ENCODE results near the gene TRPM3.

Gene TRPM3

DNA sequence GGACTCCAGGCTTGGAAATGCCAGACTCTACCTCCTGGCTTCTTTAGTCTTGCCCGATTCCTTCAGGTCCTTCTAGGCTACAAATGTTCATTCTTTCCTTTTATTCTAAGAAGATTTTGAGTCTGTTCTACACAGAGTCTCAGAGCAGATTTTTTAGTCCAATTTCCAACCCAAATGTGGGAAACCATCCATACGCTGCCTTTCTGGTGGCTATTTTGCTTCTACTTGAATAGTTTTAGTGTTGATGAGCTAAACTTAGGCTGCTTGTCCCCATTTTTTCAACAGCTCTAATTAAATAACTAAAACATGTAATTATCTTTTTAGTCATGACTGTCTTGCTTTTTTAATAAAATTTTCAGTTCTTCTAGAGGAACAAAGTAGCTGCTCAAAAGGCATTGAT lies 594.5 kb downstream of the TRPM3 start:
- no peaks in the 10 kb centered on the region for H3K9me2 ChIP-seq (replicated peaks; ENCODE audit: insufficient read depth, low read length)
- no peak for DNase-seq
- H3K36me3 ChIP-seq (replicated peaks; ENCODE audit: insufficient read depth, low read length), result no peaks in the 10 kb centered on the region

DNA sequence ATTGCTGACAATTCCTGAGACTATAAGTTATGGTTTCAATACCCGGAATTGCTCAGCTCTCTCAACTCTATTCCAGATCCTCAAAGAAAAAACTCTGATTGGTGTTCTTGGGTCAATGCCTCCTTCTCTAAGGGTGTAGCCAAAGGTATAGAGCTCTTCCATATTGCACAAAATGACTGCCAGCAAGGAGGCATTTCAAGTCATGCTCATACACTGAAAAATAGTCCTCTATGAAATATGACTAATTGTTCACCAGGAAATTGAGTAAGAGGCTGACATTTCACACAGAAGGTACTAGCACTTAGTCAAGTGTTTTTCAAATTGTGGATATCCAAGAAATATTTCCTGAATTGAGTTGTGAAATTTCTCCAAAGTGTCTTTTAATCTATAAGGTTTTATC lies 595.9 kb downstream of the TRPM3 start:
- Histone ChIP-seq H4K20me1 (ENCODE audit: insufficient read depth, low read length) (no peaks in the 10 kb centered on the region), H3K4me2 (ENCODE audit: low read depth, low read length) (no peak overlapping the region), H3K9me3 (replicated peaks; ENCODE audit: insufficient read depth, low read length) (no peaks in the 10 kb centered on the region), H3K9ac (ENCODE audit: low read length) (no peak overlapping the region), H3K79me2 (ENCODE audit: low read length) (no peaks in the 10 kb centered on the region), H3F3A (ENCODE audit: insufficient read depth, low read length) (no peaks in the 10 kb centered on the region), H3K36me3 (replicated peaks; ENCODE audit: insufficient read depth, low read length) (no peaks in the 10 kb centered on the region), H2AFZ (ENCODE audit: low read length) (no peak overlapping the region), H3K27me3 (replicated peaks; ENCODE audit: insufficient read depth, low read length) (no peaks in the 10 kb centered on the region), H3K9me2 (replicated peaks; ENCODE audit: insufficient read depth, low read length) (no peaks in the 10 kb centered on the region), H3K27ac (ENCODE audit: low read length) (no peak overlapping the region), H3K4me1 (ENCODE audit: low read length) (no peaks in the 10 kb centered on the region), H3K4me3 (ENCODE audit: low read length) (no peak overlapping the region)
- no peak for DNase-seq
- TF ChIP-seq EZH2 (optimal IDR thresholded peaks at IDR 0.05; ENCODE audit: low read depth, low read length) (no peak), EZH2phosphoT487 (IDR thresholded peaks at IDR 0.05; ENCODE audit: low read length) (no peak)
- TF ChIP-seq, protein P1, sequence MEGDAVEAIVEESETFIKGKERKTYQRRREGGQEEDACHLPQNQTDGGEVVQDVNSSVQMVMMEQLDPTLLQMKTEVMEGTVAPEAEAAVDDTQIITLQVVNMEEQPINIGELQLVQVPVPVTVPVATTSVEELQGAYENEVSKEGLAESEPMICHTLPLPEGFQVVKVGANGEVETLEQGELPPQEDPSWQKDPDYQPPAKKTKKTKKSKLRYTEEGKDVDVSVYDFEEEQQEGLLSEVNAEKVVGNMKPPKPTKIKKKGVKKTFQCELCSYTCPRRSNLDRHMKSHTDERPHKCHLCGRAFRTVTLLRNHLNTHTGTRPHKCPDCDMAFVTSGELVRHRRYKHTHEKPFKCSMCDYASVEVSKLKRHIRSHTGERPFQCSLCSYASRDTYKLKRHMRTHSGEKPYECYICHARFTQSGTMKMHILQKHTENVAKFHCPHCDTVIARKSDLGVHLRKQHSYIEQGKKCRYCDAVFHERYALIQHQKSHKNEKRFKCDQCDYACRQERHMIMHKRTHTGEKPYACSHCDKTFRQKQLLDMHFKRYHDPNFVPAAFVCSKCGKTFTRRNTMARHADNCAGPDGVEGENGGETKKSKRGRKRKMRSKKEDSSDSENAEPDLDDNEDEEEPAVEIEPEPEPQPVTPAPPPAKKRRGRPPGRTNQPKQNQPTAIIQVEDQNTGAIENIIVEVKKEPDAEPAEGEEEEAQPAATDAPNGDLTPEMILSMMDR (IDR thresholded peaks at IDR 0.05; ENCODE audit: low read length), result no peak

More for the DNA sequence above, 594.5 kb downstream of the TRPM3 start:
- no peaks in the 10 kb centered on the region for H3K27me3 ChIP-seq (replicated peaks; ENCODE audit: insufficient read depth, low read length)
- TF ChIP-seq, protein P1 (IDR thresholded peaks at IDR 0.05; ENCODE audit: low read length), result no peak
- TF ChIP-seq EZH2 (optimal IDR thresholded peaks at IDR 0.05; ENCODE audit: low read depth, low read length), result no peak
- no peak for TF ChIP-seq EZH2phosphoT487 (IDR thresholded peaks at IDR 0.05; ENCODE audit: low read length)
- no peaks in the 10 kb centered on the region for H3F3A ChIP-seq (ENCODE audit: insufficient read depth, low read length)
- H3K4me2 ChIP-seq (ENCODE audit: low read depth, low read length), result no peak overlapping the region
- no peaks in the 10 kb centered on the region for H4K20me1 ChIP-seq (ENCODE audit: insufficient read depth, low read length)
- H3K9ac ChIP-seq (ENCODE audit: low read length), result no peak overlapping the region
- H3K4me1 ChIP-seq (ENCODE audit: low read length), result no peaks in the 10 kb centered on the region
- no peak overlapping the region for H3K4me3 ChIP-seq (ENCODE audit: low read length)
- H3K27ac ChIP-seq (ENCODE audit: low read length), result no peak overlapping the region
- no peak overlapping the region for H2AFZ ChIP-seq (ENCODE audit: low read length)
- H3K79me2 ChIP-seq (ENCODE audit: low read length), result no peaks in the 10 kb centered on the region
- H3K9me3 ChIP-seq (replicated peaks; ENCODE audit: insufficient read depth, low read length), result no peaks in the 10 kb centered on the region

DNA sequence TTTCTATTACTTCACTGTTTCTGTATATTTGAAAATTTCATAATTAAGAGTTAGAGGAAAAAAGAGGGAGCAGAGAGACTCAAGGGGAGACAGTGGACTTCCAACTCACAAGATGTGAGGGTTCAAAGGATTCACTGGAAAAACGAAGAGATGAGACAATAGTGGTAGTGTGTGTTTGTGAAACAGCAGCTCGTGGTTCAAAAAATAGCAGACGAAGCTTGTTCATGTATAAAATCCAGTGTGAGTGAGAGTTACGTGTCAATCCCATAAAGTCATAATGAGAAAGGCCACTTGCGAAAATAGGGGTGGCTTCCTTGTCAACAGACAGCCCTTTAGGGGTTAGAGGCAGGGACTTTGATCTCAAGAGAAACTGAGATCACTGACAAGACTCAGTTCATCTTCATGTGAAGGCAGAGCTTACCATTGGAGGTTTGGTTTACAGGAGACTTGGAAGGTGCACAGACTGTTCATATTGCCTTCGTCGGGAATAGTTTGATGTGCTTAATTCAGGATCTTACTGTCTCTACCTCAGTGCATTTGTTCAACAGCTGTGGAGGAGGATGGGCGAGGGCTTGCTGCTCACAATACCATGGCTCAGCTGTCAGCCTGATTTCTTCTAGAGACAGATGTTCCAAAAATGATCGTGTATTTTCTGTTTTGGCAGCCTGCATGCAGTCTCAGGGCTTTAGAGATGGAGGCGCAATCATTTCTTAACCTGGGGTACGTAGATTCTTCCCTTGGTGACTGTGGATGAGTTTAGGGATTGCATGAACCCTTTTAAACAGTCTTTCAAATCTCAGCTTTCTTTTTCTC lies 601.3 kb downstream of the TRPM3 start:
- Histone ChIP-seq H3K36me3 (replicated peaks; ENCODE audit: insufficient read depth, low read length) (no peaks in the 10 kb centered on the region), H2AFZ (ENCODE audit: low read length) (no peak overlapping the region), H3K4me2 (ENCODE audit: low read depth, low read length) (no peak overlapping the region), H3K27ac (ENCODE audit: low read length) (no peak overlapping the region), H4K20me1 (ENCODE audit: insufficient read depth, low read length) (no peaks in the 10 kb centered on the region), H3K9me2 (replicated peaks; ENCODE audit: insufficient read depth, low read length) (no peaks in the 10 kb centered on the region), H3K9ac (ENCODE audit: low read length) (no peak overlapping the region), H3K79me2 (ENCODE audit: low read length) (no peaks in the 10 kb centered on the region), H3K4me3 (ENCODE audit: low read length) (no peak overlapping the region), H3K27me3 (replicated peaks; ENCODE audit: insufficient read depth, low read length) (no peaks in the 10 kb centered on the region), H3F3A (ENCODE audit: insufficient read depth, low read length) (no peaks in the 10 kb centered on the region), H3K9me3 (replicated peaks; ENCODE audit: insufficient read depth, low read length) (no peaks in the 10 kb centered on the region), H3K4me1 (ENCODE audit: low read length) (no peaks in the 10 kb centered on the region)
- no peak for TF ChIP-seq EZH2 (optimal IDR thresholded peaks at IDR 0.05; ENCODE audit: low read depth, low read length)
- TF ChIP-seq EZH2phosphoT487 (IDR thresholded peaks at IDR 0.05; ENCODE audit: low read length), result no peak
- TF ChIP-seq, protein P1 (IDR thresholded peaks at IDR 0.05; ENCODE audit: low read length), result no peak
- no peak for DNase-seq
